Measurements from ENCODE around the gene PVALEF. TPM values are rescaled to one million over a fixed set of nuclear protein-coding genes. Genes with fewer than 3 reads are reported as not detected.

Gene PVALEF
- total and polyA plus RNA-seq, 8 donors: 0.11 to 0.74 (median 0.25) TPM; not detected in 2

DNA sequence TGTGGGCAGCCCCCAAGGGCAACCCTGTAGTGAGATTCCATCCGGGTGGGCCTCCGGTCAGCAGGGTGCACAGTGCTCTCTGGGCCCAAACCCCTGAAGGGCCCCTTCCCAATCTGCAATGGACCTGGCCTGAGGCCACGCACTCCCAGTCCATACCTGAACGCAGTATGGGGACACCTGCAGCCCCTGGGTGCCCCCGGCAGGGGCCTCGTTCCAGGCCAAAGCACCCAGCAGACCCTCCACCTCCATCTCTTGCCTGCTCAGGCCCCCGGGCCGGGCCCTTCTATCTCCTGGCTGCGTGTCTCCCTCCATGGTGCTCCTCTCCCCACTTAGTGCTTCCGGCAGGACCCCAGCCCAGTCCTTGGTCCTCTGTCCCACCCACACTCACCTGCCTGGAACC, 18.0 kb downstream of the PVALEF start:
- ATAC-seq (no peak), DNase-seq (no peak)
- Histone ChIP-seq H3K36me3 (peaks cover 0 to under 1% of the 10 kb centered on the region in 2 donors), H3K4me3 (no peak overlapping the region), H3K27me3 (peaks cover 0 to 35% of the 10 kb centered on the region in 2 donors), H3K4me1 (no peaks in the 10 kb centered on the region), H3K27ac (no peak overlapping the region), H3K9me3 (no peaks in the 10 kb centered on the region)
- intact Hi-C loops (cut with DNase I): no loop called here
- TF ChIP-seq, protein P1, sequence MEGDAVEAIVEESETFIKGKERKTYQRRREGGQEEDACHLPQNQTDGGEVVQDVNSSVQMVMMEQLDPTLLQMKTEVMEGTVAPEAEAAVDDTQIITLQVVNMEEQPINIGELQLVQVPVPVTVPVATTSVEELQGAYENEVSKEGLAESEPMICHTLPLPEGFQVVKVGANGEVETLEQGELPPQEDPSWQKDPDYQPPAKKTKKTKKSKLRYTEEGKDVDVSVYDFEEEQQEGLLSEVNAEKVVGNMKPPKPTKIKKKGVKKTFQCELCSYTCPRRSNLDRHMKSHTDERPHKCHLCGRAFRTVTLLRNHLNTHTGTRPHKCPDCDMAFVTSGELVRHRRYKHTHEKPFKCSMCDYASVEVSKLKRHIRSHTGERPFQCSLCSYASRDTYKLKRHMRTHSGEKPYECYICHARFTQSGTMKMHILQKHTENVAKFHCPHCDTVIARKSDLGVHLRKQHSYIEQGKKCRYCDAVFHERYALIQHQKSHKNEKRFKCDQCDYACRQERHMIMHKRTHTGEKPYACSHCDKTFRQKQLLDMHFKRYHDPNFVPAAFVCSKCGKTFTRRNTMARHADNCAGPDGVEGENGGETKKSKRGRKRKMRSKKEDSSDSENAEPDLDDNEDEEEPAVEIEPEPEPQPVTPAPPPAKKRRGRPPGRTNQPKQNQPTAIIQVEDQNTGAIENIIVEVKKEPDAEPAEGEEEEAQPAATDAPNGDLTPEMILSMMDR (IDR thresholded peaks at IDR 0.05): no peak

DNA sequence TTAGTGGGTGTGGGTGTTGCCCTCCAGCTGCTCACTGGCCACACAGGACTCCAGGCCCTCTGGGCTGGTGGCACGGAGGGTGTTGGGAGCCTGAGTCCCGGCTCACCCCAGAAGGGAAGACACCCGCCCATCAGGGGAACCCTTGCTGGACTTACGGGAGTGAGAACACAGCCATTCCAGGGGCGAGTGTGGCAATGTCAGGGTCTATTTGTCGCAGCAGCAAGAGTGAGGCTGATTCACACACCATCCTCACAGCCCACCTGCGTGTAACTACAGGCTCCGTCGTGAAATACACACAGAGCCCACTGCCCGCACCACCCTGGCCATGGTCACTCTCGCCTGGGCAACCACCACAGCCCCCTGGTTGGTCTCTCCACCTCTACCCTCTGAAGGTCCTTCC, 18.5 kb downstream of the PVALEF start:
- TF ChIP-seq, protein P1 (IDR thresholded peaks at IDR 0.05): no peak
- Histone ChIP-seq H3K27me3 (peaks cover 0 to 35% of the 10 kb centered on the region in 2 donors), H3K9me3 (no peaks in the 10 kb centered on the region), H3K4me3 (no peak overlapping the region), H3K36me3 (peaks cover 0 to 4% of the 10 kb centered on the region in 2 donors), H3K27ac (no peak overlapping the region), H3K4me1 (no peaks in the 10 kb centered on the region)
- intact Hi-C loops (cut with DNase I): no loop called here
- DNase-seq: no peak
- ATAC-seq: no peak

DNA sequence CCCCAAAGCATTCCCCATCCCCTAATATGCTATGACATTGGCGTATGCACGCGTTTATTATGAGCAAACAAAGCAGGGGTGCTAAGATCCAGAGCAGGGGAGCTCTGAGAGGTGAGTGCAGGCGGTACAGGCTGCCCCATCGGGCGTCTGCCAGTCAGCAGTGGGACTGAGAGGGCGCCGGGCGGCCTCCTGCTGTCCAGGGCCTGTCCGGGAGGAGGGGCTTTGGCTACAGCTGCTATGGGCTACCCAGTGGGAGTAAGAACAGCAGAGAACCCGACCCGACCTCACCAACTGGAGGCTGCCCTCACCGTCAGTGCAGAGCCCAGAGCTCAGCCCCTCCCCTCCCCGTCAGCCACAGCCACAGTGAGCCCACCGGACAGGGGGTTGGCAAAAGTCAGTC, 19.2 kb downstream of the PVALEF start:
- TF ChIP-seq, protein P1 (IDR thresholded peaks at IDR 0.05): no peak
- DNase-seq (no peak), ATAC-seq (no peak)
- Histone ChIP-seq H3K4me1 (no peaks in the 10 kb centered on the region), H3K27me3 (peaks cover 0 to 35% of the 10 kb centered on the region in 2 donors), H3K36me3 (peaks cover 0 to 7% of the 10 kb centered on the region in 2 donors), H3K4me3 (no peak overlapping the region), H3K27ac (no peak overlapping the region), H3K9me3 (no peaks in the 10 kb centered on the region)
- intact Hi-C loops (cut with DNase I): no loop called here

DNA sequence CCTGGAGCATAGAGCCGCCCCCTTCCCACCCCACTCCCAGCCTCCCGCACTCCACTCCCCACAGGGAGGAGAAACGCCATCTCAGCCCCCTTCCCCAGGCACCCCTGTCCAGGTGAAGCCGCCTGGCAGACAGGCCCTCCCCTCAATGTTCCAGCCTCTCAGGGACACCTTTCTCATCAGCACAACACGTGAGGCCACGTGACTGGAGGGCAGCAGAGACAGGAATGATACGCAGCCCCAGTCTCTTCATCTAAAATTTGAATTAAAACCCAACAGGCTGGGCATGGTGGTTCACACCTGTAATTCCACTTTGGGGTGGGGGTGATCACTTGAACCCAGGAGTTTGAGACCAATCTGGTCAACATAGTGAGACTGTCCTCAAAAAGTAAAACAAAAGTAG, 20.9 kb downstream of the PVALEF start:
- ATAC-seq (no peak), DNase-seq (no peak)
- intact Hi-C loops (cut with DNase I): no loop called here
- Histone ChIP-seq H3K27me3 (peaks cover 0 to 33% of the 10 kb centered on the region in 2 donors), H3K4me1 (no peaks in the 10 kb centered on the region), H3K4me3 (no peak overlapping the region), H3K9me3 (no peaks in the 10 kb centered on the region), H3K36me3 (peaks cover 0 to 23% of the 10 kb centered on the region in 2 donors), H3K27ac (no peak overlapping the region)
- TF ChIP-seq, protein P1 (IDR thresholded peaks at IDR 0.05): no peak

DNA sequence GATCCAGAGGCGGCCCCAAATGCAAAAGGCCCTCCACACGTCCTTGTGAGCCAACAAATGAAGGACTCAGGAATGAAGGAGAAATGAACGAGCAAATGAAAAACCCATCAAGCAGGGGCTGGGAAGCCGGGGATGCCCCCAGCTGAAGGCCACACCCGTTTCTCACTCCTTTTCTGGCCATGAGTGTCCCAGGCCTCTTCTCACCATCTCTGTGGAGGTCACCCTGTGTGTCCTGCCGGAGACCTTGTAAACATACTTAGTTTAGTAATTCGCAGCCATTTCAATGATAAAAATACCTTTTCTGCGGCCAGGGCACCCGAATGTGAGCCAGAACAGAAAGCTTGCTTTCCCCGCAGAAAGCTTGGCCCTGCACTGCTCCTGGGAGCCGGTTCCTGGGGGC, 21.8 kb downstream of the PVALEF start:
- Histone ChIP-seq H3K27ac (no peak overlapping the region), H3K4me1 (no peaks in the 10 kb centered on the region), H3K27me3 (peaks cover 0 to 24% of the 10 kb centered on the region in 2 donors), H3K36me3 (peaks cover 0 to 25% of the 10 kb centered on the region in 2 donors), H3K4me3 (no peak overlapping the region), H3K9me3 (no peaks in the 10 kb centered on the region)
- TF ChIP-seq, protein P1 (IDR thresholded peaks at IDR 0.05): no peak
- intact Hi-C loops (cut with DNase I): no loop called here
- DNase-seq (no peak), ATAC-seq (no peak)

Data from left lung (tissue), 10 donors.